A673 (cell line): ENCODE results near the gene NBEAL1.
A peak's percentile ranks its signal among the peaks of the same experiment; 100 is the strongest.

ENCODE experiments used
- EZH2 ChIP-seq: fragments of 200-600 bp; sonication (generic); IDR thresholded peaks from 2 replicates; pipeline ENCODE4 v1.6.1; 2017; ENCODE audit warnings: borderline replicate concordance, low read depth, mild to moderate bottlenecking, mixed read lengths, antibody characterized with exemption, low read length; ENCODE audit not compliant: poor library complexity, severe bottlenecking
- TF ChIP-seq, protein P1 (sequence below): fragments of 300-800, 200-600 bp; sonication (generic); conservative IDR thresholded peaks from 2 replicates; pipeline ENCODE4 v1.5.1; 2017; ENCODE audit warnings: low read depth, mild to moderate bottlenecking, antibody characterized with exemption, low read length, moderate library complexity, mixed read lengths

DNA sequence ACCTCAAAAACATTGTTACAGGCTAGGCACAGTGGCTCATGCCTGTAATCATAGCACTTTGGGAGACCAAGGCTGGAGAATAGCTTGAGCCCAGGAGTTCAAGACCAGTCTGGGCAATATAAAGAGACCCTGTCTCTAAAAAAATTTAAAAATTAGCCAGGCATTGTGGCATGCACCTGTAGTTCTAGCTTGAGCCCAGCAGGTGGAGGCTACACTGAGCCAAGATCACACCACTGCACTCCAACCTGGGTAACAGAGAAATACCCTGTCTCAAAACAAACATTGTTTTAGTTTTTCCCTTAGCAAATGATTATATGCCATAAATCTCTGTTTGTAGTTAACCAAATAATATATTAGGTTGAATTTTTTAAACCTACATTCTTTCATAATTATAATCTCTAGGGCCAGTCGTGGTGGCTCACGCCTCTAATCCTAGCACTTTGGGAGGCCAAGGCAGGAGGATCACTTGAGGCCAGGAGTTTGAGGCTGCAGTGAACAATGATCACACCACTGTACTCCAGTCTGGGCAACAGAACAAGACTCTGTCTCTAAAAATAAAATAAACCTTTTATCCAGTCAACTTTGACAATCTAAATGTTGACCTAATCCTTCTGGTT, 210.9 kb downstream of the NBEAL1 start:
- TF ChIP-seq, protein P1, sequence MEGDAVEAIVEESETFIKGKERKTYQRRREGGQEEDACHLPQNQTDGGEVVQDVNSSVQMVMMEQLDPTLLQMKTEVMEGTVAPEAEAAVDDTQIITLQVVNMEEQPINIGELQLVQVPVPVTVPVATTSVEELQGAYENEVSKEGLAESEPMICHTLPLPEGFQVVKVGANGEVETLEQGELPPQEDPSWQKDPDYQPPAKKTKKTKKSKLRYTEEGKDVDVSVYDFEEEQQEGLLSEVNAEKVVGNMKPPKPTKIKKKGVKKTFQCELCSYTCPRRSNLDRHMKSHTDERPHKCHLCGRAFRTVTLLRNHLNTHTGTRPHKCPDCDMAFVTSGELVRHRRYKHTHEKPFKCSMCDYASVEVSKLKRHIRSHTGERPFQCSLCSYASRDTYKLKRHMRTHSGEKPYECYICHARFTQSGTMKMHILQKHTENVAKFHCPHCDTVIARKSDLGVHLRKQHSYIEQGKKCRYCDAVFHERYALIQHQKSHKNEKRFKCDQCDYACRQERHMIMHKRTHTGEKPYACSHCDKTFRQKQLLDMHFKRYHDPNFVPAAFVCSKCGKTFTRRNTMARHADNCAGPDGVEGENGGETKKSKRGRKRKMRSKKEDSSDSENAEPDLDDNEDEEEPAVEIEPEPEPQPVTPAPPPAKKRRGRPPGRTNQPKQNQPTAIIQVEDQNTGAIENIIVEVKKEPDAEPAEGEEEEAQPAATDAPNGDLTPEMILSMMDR, result peak; percentile 70
- TF ChIP-seq EZH2, result no peak
